ENCODE measurements around the gene SNTG2. TPM values are rescaled to one million over a fixed set of nuclear protein-coding genes. Genes with fewer than 3 reads are reported as not detected.

Gene SNTG2
- polyA plus RNA-seq, 1 experiment = 0.06 TPM

DNA sequence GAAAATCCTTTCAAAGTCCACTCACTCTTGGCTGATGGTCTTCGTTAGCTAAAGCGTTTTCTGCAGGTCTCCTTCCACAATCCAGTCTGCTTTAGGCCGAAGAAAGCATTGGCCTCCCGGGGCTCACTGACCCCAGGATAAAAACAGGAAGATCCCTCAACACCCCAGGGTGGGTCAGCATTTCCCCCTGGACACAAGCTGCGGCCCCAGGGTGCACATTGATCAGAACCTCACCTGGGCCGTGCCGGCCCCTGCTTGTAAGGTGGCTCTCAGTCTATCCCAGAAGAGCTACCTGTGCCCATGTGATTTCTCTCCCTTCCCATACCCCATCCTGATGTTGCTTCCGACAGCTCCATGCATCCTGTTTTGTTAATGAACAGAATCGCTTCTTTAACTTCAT, 349.6 kb downstream of the SNTG2 start:
- ChIA-PET CTCF (no interaction called here), POLR2A (no interaction called here)
- Histone ChIP-seq H3K4me3 (ENCODE audit: low read depth, low read length) (no peak overlapping the region), H3K27ac (ENCODE audit: low read depth, low read length) (no peak overlapping the region), H3K9me3 (ENCODE audit: control insufficient read depth, insufficient read depth, low read length) (peaks cover 26% of the 10 kb centered on the region), H3K27me3 (ENCODE audit: control insufficient read depth, insufficient read depth, low read length) (no peaks in the 10 kb centered on the region)
- DNase-seq (ENCODE audit: low read depth, low spot score) = no peak
- TF ChIP-seq, protein P1, sequence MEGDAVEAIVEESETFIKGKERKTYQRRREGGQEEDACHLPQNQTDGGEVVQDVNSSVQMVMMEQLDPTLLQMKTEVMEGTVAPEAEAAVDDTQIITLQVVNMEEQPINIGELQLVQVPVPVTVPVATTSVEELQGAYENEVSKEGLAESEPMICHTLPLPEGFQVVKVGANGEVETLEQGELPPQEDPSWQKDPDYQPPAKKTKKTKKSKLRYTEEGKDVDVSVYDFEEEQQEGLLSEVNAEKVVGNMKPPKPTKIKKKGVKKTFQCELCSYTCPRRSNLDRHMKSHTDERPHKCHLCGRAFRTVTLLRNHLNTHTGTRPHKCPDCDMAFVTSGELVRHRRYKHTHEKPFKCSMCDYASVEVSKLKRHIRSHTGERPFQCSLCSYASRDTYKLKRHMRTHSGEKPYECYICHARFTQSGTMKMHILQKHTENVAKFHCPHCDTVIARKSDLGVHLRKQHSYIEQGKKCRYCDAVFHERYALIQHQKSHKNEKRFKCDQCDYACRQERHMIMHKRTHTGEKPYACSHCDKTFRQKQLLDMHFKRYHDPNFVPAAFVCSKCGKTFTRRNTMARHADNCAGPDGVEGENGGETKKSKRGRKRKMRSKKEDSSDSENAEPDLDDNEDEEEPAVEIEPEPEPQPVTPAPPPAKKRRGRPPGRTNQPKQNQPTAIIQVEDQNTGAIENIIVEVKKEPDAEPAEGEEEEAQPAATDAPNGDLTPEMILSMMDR (IDR thresholded peaks at IDR 0.05; ENCODE audit: low read depth, low read length) = no peak

GRCh38 chr2:1301056-1301455, 350.4 kb downstream of the SNTG2 start:
- Histone ChIP-seq H3K27me3 (ENCODE audit: control insufficient read depth, insufficient read depth, low read length) (no peaks in the 10 kb centered on the region), H3K9me3 (ENCODE audit: control insufficient read depth, insufficient read depth, low read length) (peaks cover 22% of the 10 kb centered on the region), H3K27ac (ENCODE audit: low read depth, low read length) (no peak overlapping the region), H3K4me3 (ENCODE audit: low read depth, low read length) (no peak overlapping the region)
- no peak for DNase-seq (ENCODE audit: low read depth, low spot score)
- POLR2A ChIA-PET = no interaction called here
- CTCF ChIA-PET = no interaction called here
- TF ChIP-seq, protein P1 (IDR thresholded peaks at IDR 0.05; ENCODE audit: low read depth, low read length) = no peak

GRCh38 chr2:1305342-1306013, 354.8 kb downstream of the SNTG2 start:
- Histone ChIP-seq H3K9me3 (ENCODE audit: control insufficient read depth, insufficient read depth, low read length) (peaks cover 32% of the 10 kb centered on the region), H3K27ac (ENCODE audit: low read depth, low read length) (no peak overlapping the region), H3K4me3 (ENCODE audit: low read depth, low read length) (no peak overlapping the region), H3K27me3 (ENCODE audit: control insufficient read depth, insufficient read depth, low read length) (no peaks in the 10 kb centered on the region)
- ChIA-PET CTCF (no interaction called here), POLR2A (no interaction called here)
- TF ChIP-seq, protein P1 (IDR thresholded peaks at IDR 0.05; ENCODE audit: low read depth, low read length) = no peak
- DNase-seq (ENCODE audit: low read depth, low spot score) = no peak

GRCh38 chr2:1306014-1306686, 355.5 kb downstream of the SNTG2 start:
- TF ChIP-seq, protein P1 (IDR thresholded peaks at IDR 0.05; ENCODE audit: low read depth, low read length) = no peak
- no peak for DNase-seq (ENCODE audit: low read depth, low spot score)
- ChIA-PET POLR2A (no interaction called here), CTCF (no interaction called here)
- no peaks in the 10 kb centered on the region for H3K27me3 ChIP-seq (ENCODE audit: control insufficient read depth, insufficient read depth, low read length)
- no peak overlapping the region for H3K27ac ChIP-seq (ENCODE audit: low read depth, low read length)
- H3K4me3 ChIP-seq (ENCODE audit: low read depth, low read length) = no peak overlapping the region
- peaks cover 36% of the 10 kb centered on the region for H3K9me3 ChIP-seq (ENCODE audit: control insufficient read depth, insufficient read depth, low read length)

GRCh38 chr2:1306687-1307516, 356.3 kb downstream of the SNTG2 start:
- DNase-seq (ENCODE audit: low read depth, low spot score) = no peak
- Histone ChIP-seq H3K9me3 (ENCODE audit: control insufficient read depth, insufficient read depth, low read length) (peaks cover 36% of the 10 kb centered on the region), H3K27me3 (ENCODE audit: control insufficient read depth, insufficient read depth, low read length) (no peaks in the 10 kb centered on the region), H3K27ac (ENCODE audit: low read depth, low read length) (no peak overlapping the region), H3K4me3 (ENCODE audit: low read depth, low read length) (no peak overlapping the region)
- CTCF ChIA-PET = no interaction called here
- POLR2A ChIA-PET = no interaction called here
- TF ChIP-seq, protein P1 (IDR thresholded peaks at IDR 0.05; ENCODE audit: low read depth, low read length) = no peak
